Limb (tissue), 2 donors: ENCODE measurements around the gene NXPH4.

Experiments used
- DNase-seq, 2 donors: peaks; one replicate each; pipeline ENCODE4 v3.0.0-alpha.2; 2016; ENCODE audit errors: extremely low spot score in 2 of 2

The NXPH4 gene

GRCh38 chr12:57219205-57219992 is 2.8 kb downstream of the NXPH4 start:
- DNase-seq, result no peak

GRCh38 chr12:57219993-57220754 is 3.6 kb downstream of the NXPH4 start:
- DNase-seq, result peak in 1 of 2 donors; percentile 79

- no peak for DNase-seq
Observed at GRCh38 chr12:57220770-57221168, 4.2 kb downstream of the NXPH4 start.

GRCh38 chr12:57221169-57221917 is 4.7 kb downstream of the NXPH4 start:
- DNase-seq, result no peak

GRCh38 chr12:57222286-57223190 is 5.9 kb downstream of the NXPH4 start:
- no peak for DNase-seq

- no peak for DNase-seq
Observed at GRCh38 chr12:57223191-57224165, 6.9 kb downstream of the NXPH4 start.

GRCh38 chr12:57224278-57224972 is 7.8 kb downstream of the NXPH4 start:
- no peak for DNase-seq

GRCh38 chr12:57224973-57225679 is 8.5 kb downstream of the NXPH4 start:
- no peak for DNase-seq

- DNase-seq, result no peak
Observed at GRCh38 chr12:57225680-57226210, 9.2 kb downstream of the NXPH4 start.

DNA sequence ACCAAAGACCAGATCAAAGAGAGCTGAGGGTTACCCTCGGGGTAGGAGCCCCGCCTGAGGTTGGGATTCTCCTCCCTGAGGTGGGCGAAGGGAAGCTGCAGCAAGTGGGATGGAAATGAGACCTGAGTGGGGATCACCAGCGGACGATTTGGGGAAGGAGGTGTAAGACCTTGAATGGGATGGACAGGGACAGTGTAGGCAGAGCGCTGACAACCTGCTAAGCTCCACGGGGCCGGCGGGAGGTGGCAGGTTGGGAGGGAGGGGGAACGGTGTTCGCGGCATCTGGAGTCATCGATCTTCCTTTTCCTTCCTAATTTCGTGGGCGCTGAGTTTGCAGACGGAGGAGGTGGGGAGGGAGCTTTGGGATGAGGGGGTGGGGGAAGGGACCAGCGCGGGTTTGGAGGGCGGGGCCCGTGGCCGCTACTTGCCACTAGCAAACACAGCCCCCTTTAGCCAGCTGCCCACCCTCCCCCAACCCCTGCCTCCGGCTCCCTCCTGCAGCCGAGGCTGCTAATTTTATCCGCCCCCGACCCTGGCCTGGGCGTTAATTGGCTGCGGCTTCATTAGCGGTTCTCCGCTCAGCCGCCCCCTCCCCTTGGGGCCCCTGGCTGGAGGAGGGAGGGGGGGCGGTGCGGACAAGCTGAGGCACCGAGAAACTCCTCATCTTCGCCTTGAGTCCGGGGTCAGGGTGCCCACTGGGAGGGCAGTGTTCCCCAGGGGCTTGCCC is 10.2 kb downstream of the NXPH4 start:
- DNase-seq, result no peak

DNA sequence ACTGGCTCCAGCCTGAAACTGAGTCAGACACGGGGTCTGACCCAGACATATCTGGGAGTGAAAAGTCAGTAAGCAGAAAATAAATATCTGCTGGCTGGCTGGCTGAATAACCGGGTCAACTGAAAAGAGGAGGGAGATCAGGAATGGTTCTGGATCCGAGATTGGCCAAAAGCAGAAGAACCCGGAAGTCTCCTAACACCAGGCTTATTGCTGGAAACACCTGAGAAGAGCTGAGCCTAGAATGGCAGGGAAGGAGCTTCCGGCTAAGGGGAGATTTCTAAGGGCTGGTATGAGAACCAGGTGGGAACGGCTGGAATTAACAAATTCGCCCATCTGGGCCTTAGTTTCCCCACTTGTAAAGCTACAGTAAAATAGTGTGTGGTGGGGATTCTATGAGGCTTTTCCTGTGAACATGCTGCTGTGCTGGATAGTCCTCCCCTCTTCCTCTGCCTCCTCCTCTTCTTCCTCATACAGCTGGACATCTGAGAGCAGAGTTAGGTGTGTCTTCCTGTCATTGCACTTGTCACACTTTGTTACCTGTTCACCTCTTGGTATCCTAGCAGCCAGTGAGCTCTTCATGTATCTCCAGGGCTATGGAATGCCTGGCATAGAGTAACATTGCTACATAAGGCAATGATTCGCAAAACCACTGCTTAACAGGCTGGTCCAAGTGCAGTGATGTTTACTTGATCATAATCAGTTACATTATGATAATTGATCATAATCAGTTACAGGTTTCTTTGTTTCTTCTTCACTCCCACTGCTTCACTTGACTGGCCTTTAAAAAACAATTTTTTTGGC is 10.9 kb downstream of the NXPH4 start:
- DNase-seq, result no peak

- DNase-seq, result no peak
Observed at GRCh38 chr12:57229046-57229633, 12.5 kb downstream of the NXPH4 start.

GRCh38 chr12:57229634-57230380 is 13.2 kb downstream of the NXPH4 start, which contains the start of gene SHMT2:
Gene SHMT2 (plus strand): TSS chr12:57229711. CDS start chr12:57229779, 68 bp downstream.
- DNase-seq, result peak; percentile 93 to 99

DNA sequence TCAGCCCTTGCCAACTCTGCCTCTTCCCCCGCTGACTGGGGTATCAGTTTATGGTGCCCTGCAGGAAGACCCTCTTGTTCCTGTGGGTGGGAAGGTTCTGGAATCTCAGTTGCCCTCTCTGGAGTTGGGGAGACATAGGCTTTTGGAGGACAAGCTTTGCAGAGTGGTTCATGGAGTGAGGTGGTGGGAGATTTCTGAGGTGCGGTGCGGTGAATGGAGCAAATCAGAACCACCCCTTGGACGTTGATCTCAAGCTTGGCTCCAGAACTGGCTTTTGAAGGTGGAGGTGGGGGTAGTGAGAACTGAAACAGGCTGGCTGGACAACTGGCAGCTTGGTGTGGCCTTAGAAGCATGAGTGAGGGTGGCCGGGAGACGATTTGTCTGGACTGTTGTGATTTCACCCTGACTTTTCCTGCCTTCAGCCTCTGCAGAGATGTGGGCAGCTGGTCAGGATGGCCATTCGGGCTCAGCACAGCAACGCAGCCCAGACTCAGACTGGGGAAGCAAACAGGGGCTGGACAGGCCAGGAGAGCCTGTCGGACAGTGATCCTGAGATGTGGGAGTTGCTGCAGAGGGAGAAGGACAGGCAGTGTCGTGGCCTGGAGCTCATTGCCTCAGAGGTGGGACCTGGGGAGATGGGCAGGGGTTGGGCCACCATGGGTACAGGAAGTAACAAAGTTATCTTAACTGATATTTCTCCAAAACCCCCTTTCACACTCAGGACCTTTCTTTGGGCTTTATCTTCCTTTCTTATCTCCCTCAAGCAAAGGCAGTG is 14.0 kb downstream of the NXPH4 start:
- no peak for DNase-seq
